SK-N-SH (cell line): ENCODE data around the gene ABHD16A. TPM values are rescaled to one million over a fixed set of nuclear protein-coding genes. Genes with fewer than 3 reads are reported as not detected.

Source experiments
- CTCF ChIA-PET: fragments of 300-600, 350-600 bp; formaldehyde crosslinking; extraction: SDS; loops from one replicate; lab custom pipeline; 2021; lab: Yijun Ruan, JAX
- POLR2A ChIA-PET: fragments of 350-600 bp; sonication (Branson Sonifier 250); formaldehyde crosslinking; extraction: SDS; loops from one replicate; lab custom pipeline; 2020; ENCODE audit warnings: antibody characterized with exemption, inconsistent platforms; lab: Yijun Ruan, JAX
- DNase-seq: peaks from one replicate; pipeline ENCODE4 v3.0.0; 2012
- H2AFZ ChIP-seq: fragments of 200-600 bp; sonication (generic); 2 replicates; pipeline ENCODE4 v1.8.1; 2016; ENCODE audit warnings: antibody characterized with exemption, mild to moderate bottlenecking, low read depth
- H3F3A ChIP-seq: fragments of 200-600 bp; sonication (generic); replicated peaks from 2 replicates; pipeline ENCODE3; 2016; ENCODE audit warnings: antibody characterized with exemption, mild to moderate bottlenecking; ENCODE audit not compliant: insufficient read depth
- H3K27ac ChIP-seq, 2 experiments: fragments of 200-500 bp in 1 of 2; fragments of 200-600 bp in 1 of 2; sonication (Bioruptor generic) in 1 of 2; sonication (generic), shearing (Covaris generic) in 1 of 2; 2 replicates each; pipeline versions ENCODE4 v1.5.1 to v1.6.1; 2014 to 2016; ENCODE audit warnings: low read depth in 2 of 2, inconsistent platforms in 1 of 2, low read length in 1 of 2, mild to moderate bottlenecking in 1 of 2, mixed read lengths in 1 of 2
- H3K27me3 ChIP-seq: fragments of 200-600 bp; sonication (generic), shearing (Covaris generic); 2 replicates; pipeline ENCODE4 v1.6.1; 2016; ENCODE audit warnings: mixed run types; ENCODE audit not compliant: insufficient read depth
- H3K36me3 ChIP-seq, 2 experiments: fragments of 200-500 bp in 1 of 2; fragments of 200-600 bp in 1 of 2; sonication (Bioruptor generic) in 1 of 2; sonication (generic) in 1 of 2; replicated peaks in 1 of 2; 2 replicates each; pipeline versions ENCODE3 to v1.5.1; 2014 to 2016; ENCODE audit warnings: low read length in 1 of 2, mild to moderate bottlenecking in 1 of 2; ENCODE audit not compliant: insufficient read depth in 2 of 2, control insufficient read depth in 1 of 2
- H3K4me1 ChIP-seq, 2 experiments: fragments of 200-500 bp in 1 of 2; fragments of 200-600 bp in 1 of 2; sonication (Bioruptor generic) in 1 of 2; sonication (generic), shearing (Covaris generic) in 1 of 2; 2 replicates each; pipeline versions ENCODE4 v1.5.1 to v1.6.1; 2014 to 2016; ENCODE audit warnings: low read depth in 1 of 2, low read length in 1 of 2, mixed run types in 1 of 2; ENCODE audit not compliant: insufficient read depth in 2 of 2, control insufficient read depth in 1 of 2
- H3K4me2 ChIP-seq: fragments of 200-600 bp; sonication (generic), shearing (Covaris generic); 2 replicates; pipeline ENCODE4 v1.6.1; 2017; ENCODE audit warnings: mixed run types
- H3K4me3 ChIP-seq, 2 experiments: fragments of 200-500 bp in 1 of 2; fragments of 200-600 bp in 1 of 2; sonication (Bioruptor generic) in 1 of 2; sonication (generic), shearing (Covaris generic) in 1 of 2; 2 replicates each; pipeline versions ENCODE4 v1.5.1 to v1.8.1; 2014 to 2016; ENCODE audit warnings: low read depth in 2 of 2, inconsistent platforms in 1 of 2, low read length in 1 of 2, mild to moderate bottlenecking in 1 of 2, mixed read lengths in 1 of 2, moderate library complexity in 1 of 2
- H3K79me2 ChIP-seq: fragments of 200-600 bp; sonication (generic); 2 replicates; pipeline ENCODE4 v1.8.1; 2017; ENCODE audit warnings: mild to moderate bottlenecking; ENCODE audit not compliant: insufficient read depth
- H3K9ac ChIP-seq: fragments of 200-600 bp; sonication (generic); 2 replicates; pipeline ENCODE4 v1.6.1; 2017; ENCODE audit warnings: mixed run types
- H3K9me2 ChIP-seq: fragments of 200-600 bp; sonication (generic); 2 replicates; pipeline ENCODE4 v1.6.1; 2017; ENCODE audit warnings: mixed run types
- H3K9me3 ChIP-seq: fragments of 200-600 bp; sonication (generic); 2 replicates; pipeline ENCODE4 v1.6.1; 2017; ENCODE audit warnings: mixed run types, mild to moderate bottlenecking, moderate library complexity
- H4K20me1 ChIP-seq: fragments of 200-600 bp; sonication (generic); 2 replicates; pipeline ENCODE4 v1.6.1; 2017; ENCODE audit warnings: mild to moderate bottlenecking, mixed run types; ENCODE audit not compliant: insufficient read depth
- CHD2 ChIP-seq: fragments of 150-350 bp; IDR thresholded peaks from 2 replicates; pipeline ENCODE4 v1.6.1; 2018; ENCODE audit warnings: low read length; ENCODE audit not compliant: partially characterized antibody
- ELF1 ChIP-seq: IDR thresholded peaks from 2 replicates; pipeline ENCODE4 v1.4.0; 2012
- EP300 ChIP-seq, 2 experiments: IDR thresholded peaks; 2 replicates each; pipeline versions ENCODE4 v1.4.0 to v1.6.1; 2012; ENCODE audit warnings: borderline replicate concordance in 1 of 2, low read depth in 1 of 2, low read length in 1 of 2
- GATA2 ChIP-seq: sonication (generic); formaldehyde crosslinking; IDR thresholded peaks from 2 replicates; pipeline ENCODE4 v1.5.0; 2020; ENCODE audit warnings: mild to moderate bottlenecking, missing genetic modification reagents
- MAX ChIP-seq: IDR thresholded peaks from 2 replicates; pipeline ENCODE4 v1.4.0; 2012; ENCODE audit warnings: low read depth
- MXI1 ChIP-seq: IDR thresholded peaks from 2 replicates; pipeline ENCODE4 v1.6.1; 2012; ENCODE audit warnings: mild to moderate bottlenecking, low read depth, low read length, improper control_type of control experiment
- NRF1 ChIP-seq: IDR thresholded peaks from 2 replicates; pipeline ENCODE4 v1.6.1; 2012; ENCODE audit warnings: low read depth, mild to moderate bottlenecking, low read length
- PBX3 ChIP-seq: IDR thresholded peaks from 2 replicates; pipeline ENCODE4; 2012
- RAD21 ChIP-seq: IDR thresholded peaks from 2 replicates; pipeline ENCODE4 v1.6.1; 2012; ENCODE audit warnings: mild to moderate bottlenecking, low read length
- REST ChIP-seq: IDR thresholded peaks from 2 replicates; pipeline ENCODE4 v1.6.1; 2012; ENCODE audit warnings: mild to moderate bottlenecking, low read depth, low read length, moderate library complexity
- SIN3A ChIP-seq: IDR thresholded peaks from 2 replicates; pipeline ENCODE4 v1.6.1; 2012; ENCODE audit warnings: low read depth, mild to moderate bottlenecking, low read length, moderate library complexity, borderline replicate concordance
- TAF1 ChIP-seq: IDR thresholded peaks from 2 replicates; pipeline ENCODE4 v1.6.1; 2012; ENCODE audit warnings: low read depth, mild to moderate bottlenecking, low read length, moderate library complexity, borderline replicate concordance
- WGBS: methylation state at CpG from one replicate; pipeline ENCODE4 v1.1.6; 2017; ENCODE audit warnings: low lambda C conversion rate; 5-methylcytosine and 5-hydroxymethylcytosine counted together
- polyA plus RNA-seq, 3 experiments: library from polyadenylated mRNA; depleted of rRNA; stranded (reverse); fragments of >200 nt; gene quantifications; 2 replicates each; pipeline ENCODE4 v1.2.3, GENCODE V29; 2012

The ABHD16A gene
- polyA plus RNA-seq, 1 of the 3 experiments (the other 2 are of a cell fraction): 49.3 TPM

GRCh38 chr6:31740397-31741223 is 37.5 kb upstream of the ABHD16A start:
- DNase-seq: no peak
- no peaks in the 10 kb centered on the region for H3K9me2 ChIP-seq
- ChIA-PET CTCF (interaction anchor here (0.5 to 5.5 kb wide), 8 partner anchors 11 to 1609 kb away, joined by 3 to 39 read pairs (median 6); partner anchors contain the start of genes C6orf47 and DDAH2), POLR2A (interaction anchor here (0.8 to 1.3 kb wide), 4 partner anchors 8 to 157 kb away, joined by 3 to 4 read pairs (median 4); partner anchors contain the start of gene EHMT2)
- H3K4me2 ChIP-seq: peak overlapping the region; percentile 97
- H3K9me3 ChIP-seq: no peaks in the 10 kb centered on the region
- H4K20me1 ChIP-seq: no peaks in the 10 kb centered on the region
- H3K9ac ChIP-seq: peak overlapping the region; percentile 92
- no peaks in the 10 kb centered on the region for H3K27me3 ChIP-seq
- peaks cover 17% of the 10 kb centered on the region for H3F3A ChIP-seq
- H3K4me3 ChIP-seq: peak overlapping the region; percentile 77 to 83
- peak overlapping the region; percentile 79 for H2AFZ ChIP-seq
- peak overlapping the region; percentile 44 to 65 for H3K27ac ChIP-seq
- 19% methylated on average over 29 of the region's 29 CpGs for WGBS
- peaks cover 11 to 24% of the 10 kb centered on the region in 2 experiments; a peak in 3 of 4 replicates for H3K4me1 ChIP-seq
- TF ChIP-seq REST (0 out of 2 replicates have a peak, but pooled peaks have one; percentile 47), GATA2 (no peak), SIN3A (no peak), TAF1 (no peak)
- H3K79me2 ChIP-seq: peaks cover 30% of the 10 kb centered on the region
- H3K36me3 ChIP-seq: peaks cover 6 to 7% of the 10 kb centered on the region in 2 experiments

- peak within 1 kb of the TSS; percentile 77 to 83 for H3K4me3 ChIP-seq
- peaks cover 15 to 24% of the 10 kb centered on the region in 2 experiments; a peak in 3 of 4 replicates for H3K4me1 ChIP-seq
- peak within 1 kb of the TSS; percentile 99 for H3K4me2 ChIP-seq
- no peaks in the 10 kb centered on the region for H3K9me2 ChIP-seq
- peak; percentile 95 for DNase-seq
- no peaks in the 10 kb centered on the region for H3K27me3 ChIP-seq
- no peaks in the 10 kb centered on the region for H3K9me3 ChIP-seq
- H3K27ac ChIP-seq: peak within 1 kb of the TSS; percentile 75 to 88
- H2AFZ ChIP-seq: peak within 1 kb of the TSS; percentile 79
- peak within 1 kb of the TSS; percentile 92 for H3K9ac ChIP-seq
- ChIA-PET POLR2A (interaction anchor here (0.5 to 1.5 kb wide), 6 partner anchors 27 to 158 kb away, joined by 3 to 6 read pairs (median 4); partner anchors contain the start of genes BAG6 and EHMT2), CTCF (interaction anchor here (0.5 to 5.5 kb wide), 11 partner anchors 10 to 220 kb away, joined by 3 to 39 read pairs (median 6); partner anchors contain the start of genes C6orf47, DDAH2, LSM2 and LY6G5C)
- peaks cover 6 to 7% of the 10 kb centered on the region in 2 experiments for H3K36me3 ChIP-seq
- no peaks in the 10 kb centered on the region for H4K20me1 ChIP-seq
- peaks cover 17% of the 10 kb centered on the region for H3F3A ChIP-seq
- peaks cover 38% of the 10 kb centered on the region for H3K79me2 ChIP-seq
- 2% methylated on average over 32 of the region's 58 CpGs for WGBS
- peak; percentile 78 for TF ChIP-seq NRF1
- peak; percentile 94 for TF ChIP-seq MAX
- peak; percentile 98 for TF ChIP-seq CHD2
- TF ChIP-seq ELF1: peak; percentile 28; the same call in 1 of the 2 replicates
- peak; percentile 62 for TF ChIP-seq PBX3
- no peak for TF ChIP-seq EP300 (IDR thresholded peaks at IDR 0.05; ENCODE audit: borderline replicate concordance in 1 of 2, low read depth in 1 of 2, low read length in 1 of 2)
- 0 out of 2 replicates have a peak, but pooled peaks have one; percentile 40 for TF ChIP-seq REST
- no peak for TF ChIP-seq RAD21
- TF ChIP-seq MXI1: peak; percentile 98
Measured at GRCh38 chr6:31739639-31740396, 36.7 kb upstream of the ABHD16A start, which contains the start of gene MSH5. MSH5 (plus strand) TSS chr6:31740005; CDS start chr6:31740467, 462 bp downstream.
